Colonic mucosa (tissue), 4 donors: ENCODE measurements around the gene C19orf44. TPM values are rescaled to one million over a fixed set of nuclear protein-coding genes. Genes with fewer than 3 reads are reported as not detected.
"Not testable (repeated sequence)": the region's sequence is repeated elsewhere in the genome, so short reads cannot be mapped to it uniquely, and the experiment has no call there.

Experiments
- DNase-seq: peaks from one replicate; pipeline ENCODE4 v3.0.0-alpha.2; 2020
- H3K27ac ChIP-seq: fragments of 200-600 bp; one replicate; pipeline ENCODE4 v1.8.0; 2021
- H3K27me3 ChIP-seq: fragments of 200-600 bp; one replicate; pipeline ENCODE4 v1.8.0; 2021
- H3K36me3 ChIP-seq: fragments of 200-600 bp; one replicate; pipeline ENCODE4 v1.8.0; 2021
- H3K4me1 ChIP-seq: fragments of 200-600 bp; one replicate; pipeline ENCODE4 v1.8.0; 2021; ENCODE audit warnings: mild to moderate bottlenecking
- H3K4me3 ChIP-seq: fragments of 200-600 bp; one replicate; pipeline ENCODE4 v1.8.0; 2021
- H3K9ac ChIP-seq, 2 donors: one replicate each; pipeline ENCODE4 v1.7.0; 2013; ENCODE audit warnings: control low read depth in 2 of 2, low read depth in 2 of 2, low read length in 2 of 2
- H3K9me3 ChIP-seq: fragments of 200-600 bp; one replicate; pipeline ENCODE4 v1.8.0; 2021
- intact Hi-C: fragments of 100-400 bp; cut with DNase I; formaldehyde crosslinking; loops from one replicate; pipeline ENCODE4 v1.14.1; 2022
- total RNA-seq, 2 donors: library from RNA; stranded (reverse); fragmentation: NEBNext Ultra II Directional in 1 of 2; extraction: Animal tissue kit (Norgen Biotek cat#: 25700) in 1 of 2; gene quantifications; one replicate each; pipeline ENCODE4 v1.2.1, GENCODE V29; 2021
- TF ChIP-seq, protein P1 (sequence below): fragments of 200-600 bp; IDR thresholded peaks from one replicate; pipeline ENCODE4 v1.8.0; 2022; ENCODE audit warnings: antibody characterized with exemption, mild to moderate bottlenecking
- donor health status: healthy.
- donor health status: DM: no; HTN: no; CAD: no.
- donor health status: DM: no; HTN: no; CAD: no.

Gene C19orf44
- total RNA-seq, 2 donors from 2014 or later = 2.4 to 3.2 TPM

DNA sequence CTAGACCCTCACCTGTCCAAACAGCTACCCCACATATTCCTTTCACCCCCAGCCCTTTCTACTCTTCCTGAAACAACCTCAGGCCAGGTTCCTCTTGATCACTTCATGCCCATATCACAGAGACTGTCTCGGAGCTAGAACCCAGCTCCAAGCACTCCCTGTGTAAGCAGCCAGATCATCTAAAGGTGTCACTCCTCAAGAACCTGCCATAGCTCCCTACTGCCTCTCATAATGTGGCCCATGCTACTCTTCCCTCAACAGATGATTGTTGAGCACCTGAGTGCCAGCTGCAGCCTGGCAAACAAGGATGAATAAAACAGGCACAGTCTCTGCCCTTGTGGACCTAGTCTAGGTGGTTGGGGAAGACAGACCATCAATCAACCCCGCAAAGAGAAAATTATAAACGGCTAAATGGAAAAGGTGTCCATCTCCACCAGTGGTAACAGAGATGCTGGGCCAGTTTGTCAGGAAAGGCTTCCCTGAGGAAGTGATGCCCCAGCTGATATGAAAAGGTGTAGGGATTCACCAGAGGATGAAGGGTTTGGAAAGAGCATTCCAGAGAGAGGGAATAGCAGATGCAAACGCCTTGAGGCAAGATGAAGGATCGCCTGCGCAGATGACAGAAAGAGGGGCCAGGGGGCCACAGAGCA, 32.7 kb upstream of the C19orf44 start:
- intact Hi-C loops = no loop called here
- TF ChIP-seq, protein P1, sequence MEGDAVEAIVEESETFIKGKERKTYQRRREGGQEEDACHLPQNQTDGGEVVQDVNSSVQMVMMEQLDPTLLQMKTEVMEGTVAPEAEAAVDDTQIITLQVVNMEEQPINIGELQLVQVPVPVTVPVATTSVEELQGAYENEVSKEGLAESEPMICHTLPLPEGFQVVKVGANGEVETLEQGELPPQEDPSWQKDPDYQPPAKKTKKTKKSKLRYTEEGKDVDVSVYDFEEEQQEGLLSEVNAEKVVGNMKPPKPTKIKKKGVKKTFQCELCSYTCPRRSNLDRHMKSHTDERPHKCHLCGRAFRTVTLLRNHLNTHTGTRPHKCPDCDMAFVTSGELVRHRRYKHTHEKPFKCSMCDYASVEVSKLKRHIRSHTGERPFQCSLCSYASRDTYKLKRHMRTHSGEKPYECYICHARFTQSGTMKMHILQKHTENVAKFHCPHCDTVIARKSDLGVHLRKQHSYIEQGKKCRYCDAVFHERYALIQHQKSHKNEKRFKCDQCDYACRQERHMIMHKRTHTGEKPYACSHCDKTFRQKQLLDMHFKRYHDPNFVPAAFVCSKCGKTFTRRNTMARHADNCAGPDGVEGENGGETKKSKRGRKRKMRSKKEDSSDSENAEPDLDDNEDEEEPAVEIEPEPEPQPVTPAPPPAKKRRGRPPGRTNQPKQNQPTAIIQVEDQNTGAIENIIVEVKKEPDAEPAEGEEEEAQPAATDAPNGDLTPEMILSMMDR = no peak
- H3K4me1 ChIP-seq = no peaks in the 10 kb centered on the region

DNA sequence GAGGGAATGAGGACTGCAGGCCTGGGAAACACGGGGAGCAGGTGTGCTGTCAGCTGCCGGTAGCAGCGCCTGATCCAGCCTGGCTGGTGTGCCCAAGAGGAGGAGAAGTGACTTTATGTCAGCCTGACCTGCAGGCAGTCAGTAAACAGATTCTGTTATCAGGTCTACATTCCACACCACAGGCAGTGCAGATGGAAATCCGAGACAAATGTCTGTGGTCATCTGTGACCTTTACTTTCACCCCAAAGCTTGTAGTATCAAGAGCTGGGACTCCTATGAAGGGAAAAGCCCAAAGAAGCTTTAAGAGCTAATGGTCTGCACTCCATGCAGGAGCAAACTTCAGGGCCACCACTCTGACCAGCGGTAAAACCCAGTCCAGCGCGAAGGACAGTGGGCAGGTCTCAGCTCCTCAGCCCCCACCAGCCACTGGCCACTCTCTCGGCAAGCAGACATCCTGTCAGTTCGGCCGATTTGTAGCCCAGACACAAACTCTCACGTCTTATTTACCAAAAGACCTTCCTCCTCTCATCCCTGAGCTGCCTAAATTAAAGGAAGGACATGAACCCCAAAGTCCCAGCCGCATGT, 32.1 kb upstream of the C19orf44 start:
- no peaks in the 10 kb centered on the region for H3K9me3 ChIP-seq
- TF ChIP-seq, protein P1 = no peak
- H3K9ac ChIP-seq = no peak overlapping the region
- no peak overlapping the region for H3K4me3 ChIP-seq
- H3K27me3 ChIP-seq = no peaks in the 10 kb centered on the region
- intact Hi-C loops = no loop called here
- no peaks in the 10 kb centered on the region for H3K4me1 ChIP-seq
- H3K27ac ChIP-seq = no peak overlapping the region
- no peak for DNase-seq
- no peaks in the 10 kb centered on the region for H3K36me3 ChIP-seq

More for the DNA sequence above, 32.7 kb upstream of the C19orf44 start:
- Histone ChIP-seq H3K9me3 (no peaks in the 10 kb centered on the region), H3K27me3 (no peaks in the 10 kb centered on the region), H3K9ac (no peak overlapping the region), H3K36me3 (no peaks in the 10 kb centered on the region), H3K27ac (no peak overlapping the region), H3K4me3 (no peak overlapping the region)
- no peak for DNase-seq

DNA sequence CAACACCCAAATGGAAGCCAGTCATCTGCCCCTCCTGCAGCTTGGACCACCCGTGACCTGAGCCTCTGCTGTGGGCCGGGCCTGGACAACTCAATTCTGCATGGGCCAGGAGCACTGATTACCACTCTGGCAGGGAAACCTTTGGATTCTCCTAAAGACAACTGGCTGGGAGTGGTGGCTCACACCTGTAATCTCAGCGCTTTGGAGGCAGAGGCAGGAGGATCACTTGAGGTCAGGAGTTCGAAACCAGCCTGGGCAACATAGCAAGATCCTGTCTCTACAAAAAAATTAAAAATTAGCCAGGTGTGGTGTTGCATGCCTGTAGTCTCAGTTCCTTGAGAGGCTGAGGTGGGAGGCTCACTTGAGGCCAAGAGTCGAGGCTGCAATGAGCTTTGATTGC, 31.0 kb upstream of the C19orf44 start:
- TF ChIP-seq, protein P1 = no peak
- H3K36me3 ChIP-seq = no peaks in the 10 kb centered on the region

DNA sequence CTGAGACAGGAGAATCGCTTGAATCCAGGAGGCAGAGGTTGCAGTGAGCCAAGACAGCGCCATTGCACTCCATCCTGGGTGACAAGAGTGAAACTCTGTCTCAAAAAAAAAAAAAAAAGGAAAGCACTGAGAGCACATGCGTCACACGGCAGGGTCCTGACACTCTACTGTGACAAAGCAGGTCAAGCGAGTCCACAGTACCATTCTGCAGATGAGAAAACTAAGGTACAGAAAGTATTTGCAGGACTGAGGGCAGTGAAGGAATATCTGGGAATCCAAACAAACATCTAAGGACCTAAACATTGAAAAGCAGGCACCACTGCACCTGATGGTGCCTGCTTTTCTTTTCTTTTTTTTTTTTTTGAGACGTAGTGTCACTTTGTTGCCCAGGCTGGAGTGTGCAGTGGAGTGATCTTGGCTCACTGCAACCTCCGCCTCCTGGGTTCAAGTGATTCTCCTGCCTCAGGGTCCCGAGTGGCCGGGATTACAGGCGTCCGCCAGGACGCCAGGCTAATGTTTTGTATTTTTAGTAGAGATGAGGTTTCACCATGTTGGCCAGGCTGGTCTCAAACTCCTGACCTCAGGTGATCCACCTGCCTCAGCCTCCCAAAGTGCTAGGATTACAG, 29.3 kb upstream of the C19orf44 start:
- intact Hi-C loops, H3K4me3 ChIP-seq, H3K9me3 ChIP-seq, H3K27me3 ChIP-seq, H3K27ac ChIP-seq, H3K36me3 ChIP-seq, H3K9ac ChIP-seq, DNase-seq: not testable (repeated sequence)
- peaks cover 16% of the 10 kb centered on the region for H3K4me1 ChIP-seq

More for the DNA sequence above, 31.0 kb upstream of the C19orf44 start:
- peaks cover 8% of the 10 kb centered on the region for H3K4me1 ChIP-seq
- no peak overlapping the region for H3K27ac ChIP-seq
- no peaks in the 10 kb centered on the region for H3K27me3 ChIP-seq
- intact Hi-C loops = no loop called here
- no peak overlapping the region for H3K9ac ChIP-seq
- H3K4me3 ChIP-seq = no peak overlapping the region
- no peaks in the 10 kb centered on the region for H3K9me3 ChIP-seq
- DNase-seq = no peak

GRCh38 chr19:16467581-16467980, 28.6 kb upstream of the C19orf44 start:
- no peaks in the 10 kb centered on the region for H3K9me3 ChIP-seq
- H3K27ac ChIP-seq = no peak overlapping the region
- no peak for DNase-seq
- no peak overlapping the region for H3K9ac ChIP-seq
- TF ChIP-seq, protein P1 = no peak
- H3K27me3 ChIP-seq = no peaks in the 10 kb centered on the region
- no peaks in the 10 kb centered on the region for H3K36me3 ChIP-seq
- peaks cover 16% of the 10 kb centered on the region for H3K4me1 ChIP-seq
- intact Hi-C loops = no loop called here
- H3K4me3 ChIP-seq = no peak overlapping the region

DNA sequence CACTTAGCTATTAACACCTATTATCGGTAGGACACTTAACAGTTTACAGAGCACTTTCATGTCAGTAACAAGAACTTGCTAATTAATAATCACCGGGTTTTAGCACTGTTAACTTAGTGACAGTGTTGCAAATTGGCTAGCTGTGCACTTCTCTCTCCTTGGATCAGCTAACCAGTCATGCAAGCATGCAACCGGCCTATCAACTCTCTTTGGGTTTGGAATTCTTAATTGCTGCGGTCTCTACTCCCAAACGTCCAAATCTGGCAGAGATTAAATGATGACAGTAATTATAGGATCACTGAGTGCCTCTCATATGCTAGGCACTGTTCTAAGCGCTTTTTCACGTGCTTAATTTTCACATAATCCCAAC, 25.7 kb upstream of the C19orf44 start:
- intact Hi-C loops = no loop called here
- H3K27ac ChIP-seq = no peak overlapping the region
- peak overlapping the region in 1 of 2 donors; percentile 88 for H3K9ac ChIP-seq
- peak overlapping the region; percentile 99 for H3K4me3 ChIP-seq
- H3K9me3 ChIP-seq = no peaks in the 10 kb centered on the region
- TF ChIP-seq, protein P1 = no peak
- DNase-seq = no peak
- H3K36me3 ChIP-seq = no peaks in the 10 kb centered on the region
- peaks cover 16% of the 10 kb centered on the region for H3K4me1 ChIP-seq
- no peaks in the 10 kb centered on the region for H3K27me3 ChIP-seq
